Measurements from ENCODE around the gene MMP17. TPM values are rescaled to one million over a fixed set of nuclear protein-coding genes. Genes with fewer than 3 reads are reported as not detected.

The MMP17 gene
- polyA plus RNA-seq, 1 of the 3 experiments (the other 2 are of a cell fraction): 14.0 TPM

DNA sequence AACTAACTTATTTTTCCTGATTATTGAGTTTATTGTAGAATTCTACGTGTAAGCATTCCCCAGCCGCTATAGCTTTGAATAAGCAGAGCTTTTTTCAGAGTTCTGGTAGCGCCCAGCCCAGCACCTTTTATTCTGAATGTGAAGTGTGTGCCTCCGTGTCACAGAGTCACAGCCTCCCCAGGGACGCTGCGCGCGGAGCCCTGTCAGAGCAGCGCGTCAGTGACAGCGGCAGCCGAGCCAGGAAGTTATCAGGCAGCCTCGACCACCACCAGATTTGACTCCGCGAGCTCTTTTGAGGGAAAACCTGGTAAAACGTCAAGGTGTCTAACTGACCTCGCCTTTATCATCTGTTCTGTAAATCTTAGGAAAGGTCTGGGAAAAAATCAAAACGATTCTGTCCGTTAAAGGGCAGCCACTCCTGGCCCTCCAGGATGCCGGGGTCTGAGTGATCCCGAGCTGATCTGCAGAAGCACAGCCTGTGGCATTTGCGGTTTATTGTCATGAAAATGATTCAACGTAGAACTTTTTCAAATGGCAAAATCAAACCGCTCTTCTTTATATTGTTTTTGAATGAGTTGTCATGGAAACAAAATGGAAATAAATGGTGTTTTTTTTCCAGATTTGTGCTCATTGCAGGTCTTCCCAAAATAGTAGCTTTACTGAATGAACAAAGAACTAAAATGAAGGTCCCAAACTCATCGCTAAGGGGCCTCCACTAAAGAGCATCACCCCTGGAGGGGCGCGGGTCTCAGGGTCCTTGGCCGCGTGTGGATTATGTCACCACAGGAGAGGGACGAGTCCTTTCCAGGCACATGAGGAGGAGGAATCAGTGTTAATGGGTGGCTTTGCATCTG is 43.1 kb upstream of the MMP17 start:
- no peak overlapping the region; the same call in 1 of the 2 replicates for H3K9ac ChIP-seq
- no peaks in the 10 kb centered on the region for H3K9me2 ChIP-seq
- TF ChIP-seq CTCF (IDR thresholded peaks at IDR 0.05) (no peak), RAD21 (IDR thresholded peaks at IDR 0.05; ENCODE audit: low read length) (no peak)
- TF ChIP-seq, protein P1, sequence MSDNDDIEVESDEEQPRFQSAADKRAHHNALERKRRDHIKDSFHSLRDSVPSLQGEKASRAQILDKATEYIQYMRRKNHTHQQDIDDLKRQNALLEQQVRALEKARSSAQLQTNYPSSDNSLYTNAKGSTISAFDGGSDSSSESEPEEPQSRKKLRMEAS (IDR thresholded peaks at IDR 0.05; ENCODE audit: low read depth): no peak
- H2AFZ ChIP-seq (ENCODE audit: low read depth): no peak overlapping the region
- no peak overlapping the region for H3K4me3 ChIP-seq (ENCODE audit: low read depth in 2 of 2, low read length in 1 of 2)
- peaks cover 41 to 60% of the 10 kb centered on the region in 2 experiments for H3K36me3 ChIP-seq (replicated peaks in 1 of 2; ENCODE audit: control insufficient read depth in 1 of 2, insufficient read depth in 2 of 2, low read length in 1 of 2)
- H3K27me3 ChIP-seq (ENCODE audit: insufficient read depth): no peaks in the 10 kb centered on the region
- H3K79me2 ChIP-seq (ENCODE audit: insufficient read depth): peaks cover 9% of the 10 kb centered on the region; the same call in 1 of the 2 replicates
- no peaks in the 10 kb centered on the region for H4K20me1 ChIP-seq (ENCODE audit: insufficient read depth)
- DNase-seq: no peak
- H3F3A ChIP-seq (replicated peaks; ENCODE audit: insufficient read depth): peaks cover 39% of the 10 kb centered on the region
- H3K4me1 ChIP-seq (ENCODE audit: control insufficient read depth in 1 of 2, insufficient read depth in 2 of 2, low read depth in 1 of 2, low read length in 1 of 2): peaks cover 0 to 24% of the 10 kb centered on the region in 2 experiments; a peak in 2 of 4 replicates
- H3K27ac ChIP-seq (ENCODE audit: low read depth in 2 of 2, low read length in 1 of 2): peak overlapping the region; percentile 12 to 93; a peak in 3 of 4 replicates
- H3K4me2 ChIP-seq: peak overlapping the region; percentile 82
- ChIA-PET CTCF (interaction anchor here (0.8 to 1.9 kb wide), 3 partner anchors 9 to 680 kb away, joined by 3 to 4 read pairs (median 3); no protein-coding TSS in a partner anchor), POLR2A (no interaction called here)
- 96% methylated on average over 30 of the region's 30 CpGs for WGBS (ENCODE audit: low lambda C conversion rate)
- no peaks in the 10 kb centered on the region for H3K9me3 ChIP-seq

DNA sequence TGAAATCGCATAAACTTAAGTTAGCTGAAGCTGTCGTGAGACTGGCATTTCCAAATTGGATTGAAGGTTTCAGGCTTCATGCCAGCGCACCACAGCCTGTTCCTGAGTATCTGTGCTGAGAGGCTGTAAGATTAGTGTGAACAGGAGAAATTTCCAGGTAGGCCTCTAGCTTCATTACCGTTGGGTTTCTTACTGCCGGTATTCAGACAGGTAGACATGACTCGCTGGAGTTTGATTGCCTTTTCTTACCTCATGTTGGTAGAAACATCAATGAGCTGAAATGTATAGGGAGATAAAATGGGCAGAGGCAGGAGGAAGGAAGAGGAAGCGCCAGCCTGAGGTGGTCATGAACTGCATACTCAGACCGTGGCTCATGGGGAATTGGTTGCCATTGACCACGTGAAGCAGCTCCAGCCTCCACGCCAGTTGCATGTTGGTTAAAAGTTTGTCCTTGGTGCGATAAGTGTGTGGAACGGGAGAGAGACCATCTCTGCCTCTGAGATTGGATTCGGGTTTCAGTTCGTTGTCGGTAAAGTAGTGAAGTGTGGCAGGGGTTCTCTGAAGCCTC is 42.3 kb upstream of the MMP17 start:
- no peaks in the 10 kb centered on the region for H3K9me3 ChIP-seq
- TF ChIP-seq EZH2phosphoT487 (IDR thresholded peaks at IDR 0.05; ENCODE audit: borderline replicate concordance, low read depth) (no peak), GABPA (IDR thresholded peaks at IDR 0.05; ENCODE audit: low read depth) (no peak), YY1 (IDR thresholded peaks at IDR 0.05; ENCODE audit: low read depth) (no peak), RAD21 (IDR thresholded peaks at IDR 0.05; ENCODE audit: low read length) (no peak), SIN3A (IDR thresholded peaks at IDR 0.05; ENCODE audit: borderline replicate concordance, low read depth, low read length) (no peak), TEAD4 (IDR thresholded peaks at IDR 0.05; ENCODE audit: borderline replicate concordance, insufficient read depth) (no peak)
- H2AFZ ChIP-seq (ENCODE audit: low read depth): no peak overlapping the region
- peak overlapping the region in 1 of 2 experiments; percentile 93; a peak in 1 of 4 replicates for H3K27ac ChIP-seq (ENCODE audit: low read depth in 2 of 2, low read length in 1 of 2)
- H3K9me2 ChIP-seq: no peaks in the 10 kb centered on the region
- H3F3A ChIP-seq (replicated peaks; ENCODE audit: insufficient read depth): peaks cover 41% of the 10 kb centered on the region
- ChIA-PET CTCF (interaction anchor here (1.2 to 1.9 kb wide), 2 partner anchors 10 to 681 kb away, joined by 3 to 4 read pairs; no protein-coding TSS in a partner anchor), POLR2A (no interaction called here)
- H3K79me2 ChIP-seq (ENCODE audit: insufficient read depth): peaks cover 9% of the 10 kb centered on the region; the same call in 1 of the 2 replicates
- no peak overlapping the region for H3K4me3 ChIP-seq (ENCODE audit: low read depth in 2 of 2, low read length in 1 of 2)
- no peaks in the 10 kb centered on the region for H4K20me1 ChIP-seq (ENCODE audit: insufficient read depth)
- H3K4me2 ChIP-seq: no peak overlapping the region
- peaks cover 0 to 24% of the 10 kb centered on the region in 2 experiments; a peak in 2 of 4 replicates for H3K4me1 ChIP-seq (ENCODE audit: control insufficient read depth in 1 of 2, insufficient read depth in 2 of 2, low read depth in 1 of 2, low read length in 1 of 2)
- no peak overlapping the region for H3K9ac ChIP-seq
- 92% methylated on average over 13 of the region's 15 CpGs for WGBS (ENCODE audit: low lambda C conversion rate)
- peaks cover 41 to 61% of the 10 kb centered on the region in 2 experiments for H3K36me3 ChIP-seq (replicated peaks in 1 of 2; ENCODE audit: control insufficient read depth in 1 of 2, insufficient read depth in 2 of 2, low read length in 1 of 2)
- DNase-seq: no peak
- no peaks in the 10 kb centered on the region for H3K27me3 ChIP-seq (ENCODE audit: insufficient read depth)
